Colonic mucosa (tissue), 4 donors: ENCODE data around the gene TRH. TPM values are rescaled to one million over a fixed set of nuclear protein-coding genes. Genes with fewer than 3 reads are reported as not detected.

Source experiments
- DNase-seq: peaks from one replicate; pipeline ENCODE4 v3.0.0-alpha.2; 2020
- H3K27ac ChIP-seq: fragments of 200-600 bp; one replicate; pipeline ENCODE4 v1.8.0; 2021
- H3K27me3 ChIP-seq: fragments of 200-600 bp; one replicate; pipeline ENCODE4 v1.8.0; 2021
- H3K36me3 ChIP-seq: fragments of 200-600 bp; one replicate; pipeline ENCODE4 v1.8.0; 2021
- H3K4me1 ChIP-seq: fragments of 200-600 bp; one replicate; pipeline ENCODE4 v1.8.0; 2021; ENCODE audit warnings: mild to moderate bottlenecking
- H3K4me3 ChIP-seq: fragments of 200-600 bp; one replicate; pipeline ENCODE4 v1.8.0; 2021
- H3K9ac ChIP-seq, 2 donors: one replicate each; pipeline ENCODE4 v1.7.0; 2013; ENCODE audit warnings: control low read depth in 2 of 2, low read depth in 2 of 2, low read length in 2 of 2
- H3K9me3 ChIP-seq: fragments of 200-600 bp; one replicate; pipeline ENCODE4 v1.8.0; 2021
- CTCF ChIP-seq: fragments of 200-600 bp; IDR thresholded peaks from one replicate; pipeline ENCODE4 v1.8.0; 2022; ENCODE audit warnings: antibody characterized with exemption, mild to moderate bottlenecking
- intact Hi-C: fragments of 100-400 bp; cut with DNase I; formaldehyde crosslinking; loops from one replicate; pipeline ENCODE4 v1.14.1; 2022
- total RNA-seq, 2 donors: library from RNA; stranded (reverse); fragmentation: NEBNext Ultra II Directional in 1 of 2; extraction: Animal tissue kit (Norgen Biotek cat#: 25700) in 1 of 2; gene quantifications; one replicate each; pipeline ENCODE4 v1.2.1, GENCODE V29; 2021
- donor health status: healthy.
- donor health status: DM: no; HTN: no; CAD: no.
- donor health status: DM: no; HTN: no; CAD: no.

The TRH gene
- total RNA-seq, 2 donors from 2014 or later, result not detected

GRCh38 chr3:129965937-129966336, 8.6 kb upstream of the TRH start:
- Histone ChIP-seq H3K4me3 (no peak overlapping the region), H3K27ac (no peak overlapping the region), H3K9me3 (no peaks in the 10 kb centered on the region), H3K9ac (no peak overlapping the region), H3K36me3 (no peaks in the 10 kb centered on the region), H3K27me3 (no peaks in the 10 kb centered on the region), H3K4me1 (no peaks in the 10 kb centered on the region)
- no peak for DNase-seq
- intact Hi-C loops, result no loop called here
- no peak for TF ChIP-seq CTCF

DNA sequence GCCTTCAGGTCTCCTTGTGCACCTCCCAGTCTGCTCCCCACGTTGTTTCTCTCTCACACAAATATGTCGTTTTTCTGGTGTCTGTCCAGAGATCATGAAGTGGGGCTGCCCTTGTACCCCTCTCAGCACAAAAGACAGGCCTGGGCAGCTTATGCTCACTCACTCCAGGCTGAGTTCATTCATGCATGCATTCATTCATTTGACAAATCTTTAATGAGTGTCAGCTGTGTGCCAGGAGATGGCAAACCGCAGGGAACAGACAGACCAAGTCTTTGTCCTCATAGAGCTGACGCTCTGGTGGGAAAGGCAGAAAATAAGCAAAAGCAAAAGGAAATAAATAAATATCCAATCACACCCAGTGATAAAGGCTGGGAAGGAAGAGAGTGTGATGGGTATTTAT, 7.6 kb upstream of the TRH start:
- intact Hi-C loops, result no loop called here
- H3K9ac ChIP-seq, result no peak overlapping the region
- no peaks in the 10 kb centered on the region for H3K9me3 ChIP-seq
- H3K4me3 ChIP-seq, result no peak overlapping the region
- H3K27me3 ChIP-seq, result no peaks in the 10 kb centered on the region
- TF ChIP-seq CTCF, result no peak
- no peaks in the 10 kb centered on the region for H3K4me1 ChIP-seq
- DNase-seq, result no peak
- no peak overlapping the region for H3K27ac ChIP-seq
- H3K36me3 ChIP-seq, result no peaks in the 10 kb centered on the region

- Histone ChIP-seq H3K9me3 (no peaks in the 10 kb centered on the region), H3K4me3 (no peak overlapping the region), H3K27ac (no peak overlapping the region), H3K9ac (no peak overlapping the region), H3K36me3 (no peaks in the 10 kb centered on the region), H3K27me3 (no peaks in the 10 kb centered on the region), H3K4me1 (no peaks in the 10 kb centered on the region)
- intact Hi-C loops, result no loop called here
- TF ChIP-seq CTCF, result no peak
- DNase-seq, result no peak
Observed at GRCh38 chr3:129967761-129968160, 6.8 kb upstream of the TRH start.

DNA sequence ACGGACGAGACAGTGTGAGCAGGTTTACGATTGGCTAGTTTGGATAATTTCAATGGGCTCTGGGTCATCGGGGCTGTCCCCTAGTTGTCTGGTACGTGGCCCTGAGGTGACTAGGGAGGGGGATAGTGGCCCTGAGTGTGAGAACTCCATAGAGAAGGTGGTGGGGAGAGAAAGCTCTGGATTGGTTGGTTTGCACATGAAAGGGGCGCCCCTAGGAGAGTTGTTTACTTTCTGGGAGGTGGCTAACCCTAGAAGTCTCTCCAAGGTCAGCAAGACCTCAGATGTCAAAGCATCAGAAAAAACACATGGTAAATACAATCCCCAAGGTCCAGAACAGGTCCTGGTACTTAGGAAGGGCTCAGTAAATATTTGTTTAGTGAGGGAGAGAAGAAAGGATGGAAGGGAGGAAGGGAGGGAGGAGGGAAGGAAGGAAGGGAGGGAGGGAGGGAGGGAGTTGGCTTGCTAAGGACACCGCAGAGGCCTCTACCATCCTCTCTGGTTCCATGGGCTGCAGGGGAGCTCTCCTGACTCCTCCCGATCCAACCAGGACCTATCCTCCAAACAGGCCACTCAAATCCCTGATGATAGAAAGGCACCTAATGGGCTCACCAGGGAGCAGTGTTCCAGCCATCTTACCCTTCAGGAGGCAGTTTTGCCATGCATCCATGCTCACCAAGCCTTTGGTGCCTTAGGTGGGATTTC, 3.0 kb upstream of the TRH start:
- Histone ChIP-seq H3K9me3 (no peaks in the 10 kb centered on the region), H3K9ac (no peak overlapping the region), H3K27ac (no peak overlapping the region), H3K4me3 (no peak overlapping the region), H3K36me3 (no peaks in the 10 kb centered on the region), H3K4me1 (no peaks in the 10 kb centered on the region), H3K27me3 (peaks cover 28% of the 10 kb centered on the region)
- no peak for DNase-seq
- TF ChIP-seq CTCF, result no peak
- intact Hi-C loops, result no loop called here

DNA sequence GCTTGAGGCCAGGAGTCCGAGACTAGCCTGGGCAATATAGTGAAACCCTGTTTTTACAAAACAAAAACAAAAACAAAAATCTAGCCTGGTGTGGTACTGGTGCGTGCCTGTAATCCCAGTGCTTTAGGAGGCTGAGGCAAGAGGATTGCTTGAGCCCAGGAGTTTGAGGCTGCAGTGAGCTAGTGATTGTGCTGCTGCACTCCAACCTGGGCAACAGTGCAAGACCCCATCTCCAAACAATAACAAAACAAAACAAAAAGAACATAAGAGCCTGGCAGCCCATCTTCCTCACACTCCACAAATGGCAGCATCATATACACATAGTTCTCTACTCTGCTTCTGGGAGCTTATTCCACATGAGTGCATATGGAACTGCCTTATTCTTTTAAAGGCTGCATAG, 2.2 kb upstream of the TRH start:
- intact Hi-C loops, result no loop called here
- H3K9ac ChIP-seq, result no peak overlapping the region
- TF ChIP-seq CTCF, result no peak
- peaks cover 29% of the 10 kb centered on the region for H3K27me3 ChIP-seq
- H3K27ac ChIP-seq, result no peak overlapping the region
- no peaks in the 10 kb centered on the region for H3K36me3 ChIP-seq
- DNase-seq, result no peak
- H3K4me3 ChIP-seq, result no peak overlapping the region
- H3K4me1 ChIP-seq, result no peaks in the 10 kb centered on the region
- H3K9me3 ChIP-seq, result no peaks in the 10 kb centered on the region
